GM12865 (cell line): ENCODE results near the gene RYR1.
"Not testable (repeated sequence)": the region's sequence is repeated elsewhere in the genome, so short reads cannot be mapped to it uniquely, and the experiment has no call there.

Experiments used
- DNase-seq: peaks from one replicate; pipeline ENCODE4 v3.0.0; 2010; ENCODE audit warnings: low read depth
- H3K4me3 ChIP-seq: 2 replicates; pipeline ENCODE4 v1.5.1; 2011; ENCODE audit warnings: mild to moderate bottlenecking, low read depth, low read length, control low read depth
- TF ChIP-seq, protein P1 (sequence below): IDR thresholded peaks from 2 replicates; pipeline ENCODE4 v1.5.1; 2011; ENCODE audit warnings: low read length, control low read depth, low read depth, inconsistent platforms; ENCODE audit not compliant: insufficient read depth; ENCODE audit errors: missing control alignments

The RYR1 gene

DNA sequence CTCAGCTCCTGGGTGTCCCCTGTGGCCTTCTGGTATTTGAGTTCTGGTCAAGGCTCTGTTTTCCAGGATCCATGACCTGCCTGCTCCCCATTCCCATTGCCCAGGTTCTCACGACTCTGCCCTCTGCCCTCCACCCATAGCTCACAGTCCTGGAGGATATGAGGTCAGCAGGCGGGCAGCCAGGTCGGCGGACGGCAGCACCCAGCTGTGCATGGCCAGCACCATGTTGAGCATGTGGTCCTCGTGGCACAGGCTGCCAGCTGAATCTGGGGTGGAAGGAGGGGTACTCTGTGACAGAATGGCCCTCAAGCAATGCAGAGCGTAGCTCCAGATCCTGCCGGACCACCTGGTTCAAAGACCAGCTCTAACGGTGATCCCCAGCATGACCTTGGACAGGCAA, 12.6 kb upstream of the RYR1 start:
- TF ChIP-seq, protein P1, sequence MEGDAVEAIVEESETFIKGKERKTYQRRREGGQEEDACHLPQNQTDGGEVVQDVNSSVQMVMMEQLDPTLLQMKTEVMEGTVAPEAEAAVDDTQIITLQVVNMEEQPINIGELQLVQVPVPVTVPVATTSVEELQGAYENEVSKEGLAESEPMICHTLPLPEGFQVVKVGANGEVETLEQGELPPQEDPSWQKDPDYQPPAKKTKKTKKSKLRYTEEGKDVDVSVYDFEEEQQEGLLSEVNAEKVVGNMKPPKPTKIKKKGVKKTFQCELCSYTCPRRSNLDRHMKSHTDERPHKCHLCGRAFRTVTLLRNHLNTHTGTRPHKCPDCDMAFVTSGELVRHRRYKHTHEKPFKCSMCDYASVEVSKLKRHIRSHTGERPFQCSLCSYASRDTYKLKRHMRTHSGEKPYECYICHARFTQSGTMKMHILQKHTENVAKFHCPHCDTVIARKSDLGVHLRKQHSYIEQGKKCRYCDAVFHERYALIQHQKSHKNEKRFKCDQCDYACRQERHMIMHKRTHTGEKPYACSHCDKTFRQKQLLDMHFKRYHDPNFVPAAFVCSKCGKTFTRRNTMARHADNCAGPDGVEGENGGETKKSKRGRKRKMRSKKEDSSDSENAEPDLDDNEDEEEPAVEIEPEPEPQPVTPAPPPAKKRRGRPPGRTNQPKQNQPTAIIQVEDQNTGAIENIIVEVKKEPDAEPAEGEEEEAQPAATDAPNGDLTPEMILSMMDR = no peak
- no peak overlapping the region for H3K4me3 ChIP-seq
- no peak for DNase-seq

DNA sequence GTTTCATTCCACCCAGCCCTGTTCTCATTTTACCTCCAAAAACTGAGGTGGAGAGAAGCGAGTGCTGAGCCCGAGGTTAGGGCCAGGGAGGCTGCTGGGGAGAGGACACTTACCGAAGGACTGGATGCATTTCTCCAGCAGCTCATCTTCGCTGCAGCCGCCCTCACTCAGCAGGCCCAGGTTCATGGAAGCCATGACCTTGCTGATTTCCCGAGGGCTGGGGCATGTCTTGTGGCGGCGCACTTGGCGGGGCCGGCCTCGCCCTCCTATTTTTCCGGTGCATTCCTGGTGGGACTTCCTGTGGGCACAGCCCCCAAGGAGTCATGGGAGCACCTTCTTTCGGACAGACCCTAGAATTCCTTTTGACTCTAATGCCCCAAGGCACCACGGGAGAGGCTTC, 11.6 kb upstream of the RYR1 start:
- DNase-seq = no peak
- TF ChIP-seq, protein P1 = no peak
- no peak overlapping the region for H3K4me3 ChIP-seq

DNA sequence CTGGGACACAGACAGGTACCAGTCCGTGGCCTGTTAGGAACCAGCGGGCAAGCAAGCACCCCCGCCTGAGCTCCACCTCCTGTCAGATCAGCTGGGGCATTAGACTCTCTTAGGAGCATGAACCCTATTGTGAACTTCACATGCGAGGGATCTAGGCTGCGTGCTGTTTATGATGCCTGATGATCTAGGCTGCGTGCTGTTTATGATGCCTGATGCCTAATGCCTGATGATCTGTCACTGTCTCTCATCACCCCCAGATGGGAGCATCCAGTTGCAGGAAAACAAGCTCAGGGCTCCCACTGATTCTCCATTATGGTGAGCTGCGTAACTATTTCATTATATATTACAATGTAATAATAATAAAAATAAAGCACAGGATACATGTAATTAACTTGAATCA, 11.1 kb upstream of the RYR1 start:
- TF ChIP-seq, protein P1 = no peak
- H3K4me3 ChIP-seq = no peak overlapping the region
- DNase-seq = no peak

DNA sequence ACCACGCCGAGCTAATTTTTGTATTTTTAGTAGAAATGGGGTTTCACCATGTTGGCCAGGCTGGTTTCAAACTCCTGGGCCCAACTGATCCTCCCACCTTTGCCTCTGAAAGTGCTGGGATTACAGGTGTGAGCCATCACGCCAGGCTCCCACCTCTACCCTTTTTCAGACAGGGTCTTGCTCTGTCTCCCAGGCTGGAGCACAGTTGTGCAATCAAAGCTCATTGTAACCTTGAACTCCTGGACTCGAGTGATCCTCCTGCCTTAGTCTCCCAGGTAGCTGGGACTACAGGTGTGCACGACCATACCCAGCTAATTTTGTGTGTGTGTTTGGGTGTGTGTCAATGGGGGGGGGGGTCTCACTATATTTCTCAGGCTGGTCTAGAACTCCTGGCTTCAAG, 9.2 kb upstream of the RYR1 start:
- TF ChIP-seq, protein P1 = no peak
- H3K4me3 ChIP-seq = no peak overlapping the region

DNA sequence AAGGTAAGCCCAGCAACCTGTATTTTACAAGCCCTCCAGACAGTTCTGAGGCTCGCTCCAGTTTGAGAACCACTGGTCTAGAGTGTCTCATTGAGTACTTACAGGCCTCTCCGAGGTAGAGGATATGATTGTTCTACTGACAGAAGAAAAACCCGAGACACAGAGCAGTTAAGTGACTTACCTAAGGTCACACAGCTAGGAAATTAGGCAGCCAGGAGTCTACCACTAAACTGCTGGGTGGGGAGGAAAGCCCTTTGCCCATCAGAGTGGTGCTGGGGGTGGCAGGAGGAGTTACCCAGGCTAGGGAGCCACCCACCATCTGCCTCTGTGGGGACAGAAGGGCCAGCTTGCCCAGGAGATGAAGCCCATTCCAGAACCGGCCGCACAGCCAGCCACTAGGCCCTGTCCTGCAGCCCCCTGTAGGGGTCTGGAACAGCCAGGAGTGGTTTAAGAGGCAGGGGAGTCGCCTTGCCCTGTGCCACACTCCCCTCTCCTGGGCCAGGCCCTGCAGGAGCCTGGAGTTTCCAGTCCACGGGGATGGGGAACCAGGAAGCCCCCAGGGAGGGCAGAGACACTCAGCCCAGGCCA, 8.2 kb upstream of the RYR1 start:
- TF ChIP-seq, protein P1 = no peak
- H3K4me3 ChIP-seq = no peak overlapping the region
- DNase-seq = no peak

More for the DNA sequence above, 9.2 kb upstream of the RYR1 start:
- DNase-seq = no peak

DNA sequence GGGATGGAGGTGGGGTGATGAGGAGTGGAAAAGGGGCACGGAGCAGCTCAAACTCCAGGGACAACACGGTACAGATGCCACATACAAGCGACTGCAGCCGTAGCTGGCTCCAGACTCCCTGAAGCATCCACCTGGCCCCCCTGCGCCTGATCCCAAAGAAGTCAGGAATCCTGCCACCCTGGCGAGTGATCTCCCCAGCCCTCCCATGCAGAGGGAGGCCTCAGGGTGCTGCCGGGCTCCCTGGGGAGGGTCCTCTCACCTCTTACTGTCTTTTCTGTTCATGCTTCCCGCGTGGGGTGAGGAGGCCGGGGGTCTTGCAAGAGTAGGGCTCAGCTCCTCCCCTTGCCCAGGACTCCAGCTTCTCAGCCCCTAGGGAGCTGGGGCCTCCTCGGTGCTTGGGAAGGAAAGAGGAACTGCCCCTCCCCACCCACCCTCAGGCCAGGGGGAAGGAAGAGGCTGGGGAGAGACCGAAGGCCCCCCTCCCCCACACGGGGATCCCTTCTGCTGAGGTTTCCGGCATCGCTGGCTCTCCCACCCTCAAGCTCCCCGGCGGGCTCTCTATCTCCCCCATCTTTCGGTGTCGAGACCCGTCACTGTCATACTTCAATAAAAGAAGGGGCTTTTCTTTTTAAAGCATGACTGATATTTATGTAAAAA, 7.6 kb upstream of the RYR1 start, which contains the start of gene RASGRP4:
RASGRP4 (minus strand) TSS at position 410 of the 657 bp plus-strand sequence; CDS start at position 282, 128 bp downstream.
- H3K4me3 ChIP-seq = no peak within 1 kb of the TSS
- peak; percentile 29 for DNase-seq
- TF ChIP-seq, protein P1 = no peak

DNA sequence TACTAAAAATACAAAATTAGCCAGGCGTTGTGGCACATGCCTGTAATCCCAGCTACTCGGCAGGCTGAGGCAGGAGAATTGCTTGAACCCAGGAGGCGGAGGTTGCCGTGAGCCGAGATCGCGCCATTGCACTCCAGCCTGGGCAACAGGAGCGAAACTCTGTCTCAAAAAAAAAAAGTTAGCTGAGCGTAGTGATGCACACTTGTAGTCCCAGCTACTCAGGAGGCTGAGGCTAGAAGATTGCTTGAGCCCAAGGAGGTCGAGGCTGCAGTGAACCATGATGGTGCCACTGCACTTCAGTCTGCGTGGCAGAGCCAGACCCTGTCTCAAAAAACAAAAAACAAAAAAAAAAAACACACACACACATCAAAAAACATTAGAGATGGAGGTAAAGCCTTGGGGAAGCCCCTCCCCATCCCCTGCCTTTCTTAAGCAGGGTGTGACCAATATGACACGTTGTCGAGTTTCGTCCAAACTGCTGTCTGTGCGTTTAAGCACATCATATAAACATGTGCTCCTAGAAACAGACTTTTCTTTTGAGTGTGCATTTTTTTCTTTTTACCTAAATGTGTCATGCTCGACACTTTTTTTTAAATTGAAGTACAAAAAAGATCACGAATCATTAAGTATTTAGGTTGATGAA, 6.3 kb upstream of the RYR1 start:
- not testable (repeated sequence) for H3K4me3 ChIP-seq
- DNase-seq = peak; percentile 80
